ENCODE measurements around the gene FBLN2.

- TF ChIP-seq POLR2AphosphoS5 (IDR thresholded peaks at IDR 0.05), result no peak
- no peak for TF ChIP-seq POLR2A (IDR thresholded peaks at IDR 0.05)
Measured at GRCh38 chr3:13506680-13507079, 42.2 kb upstream of the FBLN2 start.
